Natural killer cell (primary cell): ENCODE results near the gene MAPKAP1. TPM values are rescaled to one million over a fixed set of nuclear protein-coding genes. Genes with fewer than 3 reads are reported as not detected.
A peak's percentile ranks its signal among the peaks of the same experiment; 100 is the strongest.

Source experiments
- ATAC-seq, 3 donors: fragments of 150-1000 bp in 2 of 3; fragments of 200-7000 bp in 1 of 3; cut with Tn5 transposase; 1 replicate in 1 of 3; 2 replicates in 2 of 3; pipeline ENCODE4 v1.10.0; 2021; ENCODE audit warnings: mild to moderate bottlenecking in 2 of 3, moderate library complexity in 2 of 3
- DNase-seq, 2 donors: peaks; one replicate each; pipeline versions ENCODE4 v3.0.0 to v3.0.0-alpha.2; 2013 to 2021; ENCODE audit warnings: mixed read lengths in 1 of 2
- H3K27ac ChIP-seq: one replicate; pipeline ENCODE4 v1.5.1; 2013; ENCODE audit warnings: mild to moderate bottlenecking, low read length
- H3K27me3 ChIP-seq: one replicate; pipeline ENCODE4 v1.6.1; 2013; ENCODE audit warnings: low read length; ENCODE audit not compliant: control insufficient read depth, insufficient read depth
- H3K36me3 ChIP-seq: one replicate; pipeline ENCODE4 v1.6.1; 2013; ENCODE audit warnings: low read length; ENCODE audit not compliant: control insufficient read depth, insufficient read depth
- H3K4me1 ChIP-seq: one replicate; pipeline ENCODE4 v1.6.1; 2013; ENCODE audit warnings: low read length; ENCODE audit not compliant: control insufficient read depth, insufficient read depth
- H3K4me3 ChIP-seq: one replicate; pipeline ENCODE4 v1.5.1; 2013; ENCODE audit warnings: low read length
- H3K9me3 ChIP-seq: one replicate; pipeline ENCODE4 v1.6.1; 2013; ENCODE audit warnings: low read length; ENCODE audit not compliant: control insufficient read depth, insufficient read depth
- H3K27ac Mint-ChIP-seq, 2 donors: one replicate each; pipeline ENCODE4 v1.8.0; 2022; ENCODE audit warnings: mild to moderate bottlenecking in 2 of 2, mixed read lengths in 2 of 2, moderate library complexity in 1 of 2
- H3K27me3 Mint-ChIP-seq, 2 donors: one replicate each; pipeline ENCODE4 v1.8.0; 2022; ENCODE audit warnings: low read depth in 2 of 2, mixed read lengths in 2 of 2
- H3K36me3 Mint-ChIP-seq: one replicate; pipeline ENCODE4 v1.8.0; 2022; ENCODE audit warnings: mixed read lengths
- H3K4me1 Mint-ChIP-seq, 2 donors: one replicate each; pipeline ENCODE4 v1.8.0; 2022; ENCODE audit warnings: mixed read lengths in 2 of 2
- H3K4me3 Mint-ChIP-seq: one replicate; pipeline ENCODE4 v1.8.0; 2022; ENCODE audit warnings: mild to moderate bottlenecking, moderate library complexity, mixed read lengths
- H3K9me3 Mint-ChIP-seq, 2 donors: one replicate each; pipeline ENCODE4 v1.8.0; 2022; ENCODE audit warnings: mixed read lengths in 2 of 2
- CTCF ChIP-seq: fragments of 200-600 bp; IDR thresholded peaks from one replicate; pipeline ENCODE4 v1.8.0; 2022; ENCODE audit warnings: antibody characterized with exemption
- WGBS: methylation state at CpG from one replicate; pipeline ENCODE4 v1.1.7; 2013; ENCODE audit warnings: missing lambda C conversion rate; ENCODE audit not compliant: insufficient coverage; 5-methylcytosine and 5-hydroxymethylcytosine counted together
- intact Hi-C: fragments of 100-400 bp; cut with micrococcal nuclease; formaldehyde crosslinking; loops from one replicate; pipeline ENCODE4 v1.14.2; 2022
- total RNA-seq, 4 donors: library from RNA; stranded (reverse); fragments of 120-200 nt in 1 of 4; gene quantifications; one replicate each; pipeline versions ENCODE4 v1.2.3 to v1.2.4, GENCODE V29; 2013 to 2022

MAPKAP1 gene
- total RNA-seq, 3 donors from 2014 or later (not counting 1 experiment from before 2014, with no cell fraction given), result 51.1 to 73.0 (median 58.8) TPM

GRCh38 chr9:125564631-125565030 lies 142.4 kb downstream of the MAPKAP1 start:
- Histone ChIP-seq H3K36me3 (peaks cover 2% of the 10 kb centered on the region), H3K4me3 (no peak overlapping the region), H3K27ac (no peak overlapping the region), H3K4me1 (no peaks in the 10 kb centered on the region), H3K9me3 (no peaks in the 10 kb centered on the region), H3K27me3 (no peaks in the 10 kb centered on the region)
- DNase-seq (no peak), ATAC-seq (no peak)
- Mint-ChIP-seq H3K27me3 (no peaks in the 10 kb centered on the region), H3K27ac (no peak overlapping the region), H3K36me3 (no peaks in the 10 kb centered on the region), H3K9me3 (no peaks in the 10 kb centered on the region), H3K4me1 (peaks cover 22 to 32% of the 10 kb centered on the region in 2 donors), H3K4me3 (no peak overlapping the region)
- WGBS, result 91% methylated on average over 4 of the region's 4 CpGs
- TF ChIP-seq CTCF, result no peak
- intact Hi-C loops, result no loop called here

GRCh38 chr9:125561509-125562148 lies 145.4 kb downstream of the MAPKAP1 start:
- Histone ChIP-seq H3K4me1 (no peaks in the 10 kb centered on the region), H3K4me3 (no peak overlapping the region), H3K36me3 (peaks cover 9% of the 10 kb centered on the region), H3K27me3 (no peaks in the 10 kb centered on the region), H3K9me3 (no peaks in the 10 kb centered on the region), H3K27ac (no peak overlapping the region)
- no peak for TF ChIP-seq CTCF
- Mint-ChIP-seq H3K36me3 (no peaks in the 10 kb centered on the region), H3K4me1 (peaks cover 16 to 18% of the 10 kb centered on the region in 2 donors), H3K9me3 (no peaks in the 10 kb centered on the region), H3K4me3 (no peak overlapping the region), H3K27me3 (no peaks in the 10 kb centered on the region), H3K27ac (peak overlapping the region in 1 of 2 donors; percentile 44)
- WGBS, result 25% methylated on average over 3 of the region's 4 CpGs
- DNase-seq (no peak), ATAC-seq (no peak)
- intact Hi-C loops, result no loop called here

- Mint-ChIP-seq H3K4me1 (peaks cover 12 to 16% of the 10 kb centered on the region in 2 donors), H3K27me3 (no peaks in the 10 kb centered on the region), H3K36me3 (no peaks in the 10 kb centered on the region), H3K9me3 (no peaks in the 10 kb centered on the region), H3K27ac (no peak overlapping the region), H3K4me3 (no peak overlapping the region)
- H3K4me1 ChIP-seq, result no peaks in the 10 kb centered on the region
- DNase-seq (no peak), ATAC-seq (no peak)
- H3K27me3 ChIP-seq, result no peaks in the 10 kb centered on the region
- no peak overlapping the region for H3K27ac ChIP-seq
- WGBS, result 93% methylated on average over 1 of the region's 2 CpGs
- no peak overlapping the region for H3K4me3 ChIP-seq
- no peaks in the 10 kb centered on the region for H3K9me3 ChIP-seq
- no peak for TF ChIP-seq CTCF
- intact Hi-C loops, result loop anchor here (2.0 kb wide), 1 partner anchor 669 kb away; no protein-coding TSS in a partner anchor
- H3K36me3 ChIP-seq, result peaks cover 9% of the 10 kb centered on the region
Observed at GRCh38 chr9:125559894-125560293, 147.1 kb downstream of the MAPKAP1 start.

DNA sequence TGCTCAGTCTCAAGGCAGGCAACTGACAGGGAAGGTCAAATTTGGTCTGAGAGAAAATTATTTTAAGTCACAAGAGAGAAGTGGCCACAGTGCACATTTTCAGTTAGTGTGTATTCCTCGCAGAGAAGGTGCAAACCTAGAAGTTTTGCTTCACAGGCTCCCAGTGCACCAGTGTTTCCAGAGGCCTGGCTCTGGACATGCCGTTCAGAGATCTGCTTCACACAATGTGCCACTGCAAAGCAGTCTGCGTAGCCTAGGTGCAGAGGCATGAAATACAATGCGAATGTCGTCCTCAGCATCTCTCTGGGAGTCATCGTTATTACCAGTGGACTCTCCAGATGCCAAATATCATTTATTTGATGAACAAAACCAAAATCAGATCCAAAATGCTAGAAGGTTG lies 147.8 kb downstream of the MAPKAP1 start:
- Mint-ChIP-seq H3K27ac (no peak overlapping the region), H3K36me3 (no peaks in the 10 kb centered on the region), H3K9me3 (no peaks in the 10 kb centered on the region), H3K4me1 (peaks cover 12% of the 10 kb centered on the region in 2 donors), H3K27me3 (no peaks in the 10 kb centered on the region), H3K4me3 (no peak overlapping the region)
- peaks cover 9% of the 10 kb centered on the region for H3K36me3 ChIP-seq
- H3K9me3 ChIP-seq, result no peaks in the 10 kb centered on the region
- H3K4me1 ChIP-seq, result no peaks in the 10 kb centered on the region
- no peaks in the 10 kb centered on the region for H3K27me3 ChIP-seq
- DNase-seq, result no peak
- no peak for TF ChIP-seq CTCF
- intact Hi-C loops, result loop anchor here (2.0 kb wide), 1 partner anchor 670 kb away; no protein-coding TSS in a partner anchor
- ATAC-seq, result no peak
- no peak overlapping the region for H3K27ac ChIP-seq
- H3K4me3 ChIP-seq, result no peak overlapping the region
- 96% methylated on average over 6 of the region's 6 CpGs for WGBS
